GM23338 (cell line): ENCODE measurements around the gene DSG4.

Source experiments
- CREB1 ChIP-seq: fragments of 250-450 bp; sonication (Bioruptor Pico); IDR thresholded peaks from 2 replicates; pipeline ENCODE4 v1.5.0; 2020; ENCODE audit warnings: low read depth, mild to moderate bottlenecking, moderate library complexity
- CTCF ChIP-seq, 2 experiments: fragments of 200-600 bp in 1 of 2; sonication (generic) in 1 of 2; conservative IDR thresholded peaks; 2 replicates each; pipeline versions ENCODE4 v1.5.1 to v1.6.1; 2016 to 2017; ENCODE audit warnings: antibody characterized with exemption in 2 of 2, low read depth in 2 of 2, mild to moderate bottlenecking in 2 of 2, moderate library complexity in 1 of 2
- ETS1 ChIP-seq: IDR thresholded peaks from 2 replicates; pipeline ENCODE4 v1.6.1; 2016; ENCODE audit warnings: antibody characterized with exemption
- EZH2 ChIP-seq: fragments of 200-600 bp; sonication (generic); IDR thresholded peaks from one replicate; pipeline ENCODE4 v1.8.0; 2017; ENCODE audit warnings: antibody characterized with exemption, mild to moderate bottlenecking, low read depth; ENCODE audit not compliant: unreplicated experiment
- EZH2phosphoT487 ChIP-seq: fragments of 200-600 bp; sonication (generic); IDR thresholded peaks from one replicate; pipeline ENCODE4 v1.8.1; 2018; ENCODE audit warnings: antibody characterized with exemption; ENCODE audit not compliant: unreplicated experiment
- JUNB ChIP-seq: IDR thresholded peaks from one replicate; pipeline ENCODE4 v1.6.1; 2016; ENCODE audit warnings: antibody characterized with exemption; ENCODE audit not compliant: unreplicated experiment
- NANOG ChIP-seq: IDR thresholded peaks from 2 replicates; pipeline ENCODE4 v1.6.1; 2016; ENCODE audit warnings: antibody characterized with exemption, borderline replicate concordance
- POLR2AphosphoS5 ChIP-seq: IDR thresholded peaks from 2 replicates; pipeline ENCODE4 v1.6.1; 2016; ENCODE audit warnings: antibody characterized with exemption, low read depth
- REST ChIP-seq: IDR thresholded peaks from one replicate; pipeline ENCODE4 v1.6.1; 2018; ENCODE audit warnings: antibody characterized with exemption; ENCODE audit not compliant: unreplicated experiment
- STAT1 ChIP-seq: IDR thresholded peaks from one replicate; pipeline ENCODE4 v1.6.1; 2016; ENCODE audit warnings: antibody characterized with exemption; ENCODE audit not compliant: unreplicated experiment

GRCh38 chr18:31429623-31430022 is 53.0 kb downstream of the DSG4 start:
- TF ChIP-seq EZH2phosphoT487 (no peak), STAT1 (no peak), CTCF (conservative IDR thresholded peaks at IDR 0.05; ENCODE audit: low read depth in 2 of 2) (no peak), EZH2 (no peak), REST (no peak), POLR2AphosphoS5 (no peak), CREB1 (CRISPR knock-in tag) (no peak), NANOG (no peak), JUNB (no peak), ETS1 (no peak)
